Esophagus muscularis mucosa (tissue), 3 donors: ENCODE results near the gene CASD1.

Experiments used
- POLR2A ChIP-seq: fragments of 450-650 bp; IDR thresholded peaks from one replicate; pipeline ENCODE4 v1.6.1; 2017; ENCODE audit warnings: antibody characterized with exemption, moderate library complexity, mild to moderate bottlenecking, low read depth
- TF ChIP-seq, protein P1 (sequence below), 3 experiments: fragments of 200-600 bp in 2 of 3; fragments of 450-650 bp in 1 of 3; sonication (generic) in 2 of 3; IDR thresholded peaks; one replicate each; pipeline ENCODE4 v1.5.1; 2017 to 2019; ENCODE audit warnings: antibody characterized with exemption in 3 of 3, mild to moderate bottlenecking in 2 of 3, moderate library complexity in 1 of 3

GRCh38 chr7:94507462-94507861 lies 2.1 kb upstream of the CASD1 start:
- TF ChIP-seq, protein P1, sequence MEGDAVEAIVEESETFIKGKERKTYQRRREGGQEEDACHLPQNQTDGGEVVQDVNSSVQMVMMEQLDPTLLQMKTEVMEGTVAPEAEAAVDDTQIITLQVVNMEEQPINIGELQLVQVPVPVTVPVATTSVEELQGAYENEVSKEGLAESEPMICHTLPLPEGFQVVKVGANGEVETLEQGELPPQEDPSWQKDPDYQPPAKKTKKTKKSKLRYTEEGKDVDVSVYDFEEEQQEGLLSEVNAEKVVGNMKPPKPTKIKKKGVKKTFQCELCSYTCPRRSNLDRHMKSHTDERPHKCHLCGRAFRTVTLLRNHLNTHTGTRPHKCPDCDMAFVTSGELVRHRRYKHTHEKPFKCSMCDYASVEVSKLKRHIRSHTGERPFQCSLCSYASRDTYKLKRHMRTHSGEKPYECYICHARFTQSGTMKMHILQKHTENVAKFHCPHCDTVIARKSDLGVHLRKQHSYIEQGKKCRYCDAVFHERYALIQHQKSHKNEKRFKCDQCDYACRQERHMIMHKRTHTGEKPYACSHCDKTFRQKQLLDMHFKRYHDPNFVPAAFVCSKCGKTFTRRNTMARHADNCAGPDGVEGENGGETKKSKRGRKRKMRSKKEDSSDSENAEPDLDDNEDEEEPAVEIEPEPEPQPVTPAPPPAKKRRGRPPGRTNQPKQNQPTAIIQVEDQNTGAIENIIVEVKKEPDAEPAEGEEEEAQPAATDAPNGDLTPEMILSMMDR (IDR thresholded peaks at IDR 0.05): no peak
- TF ChIP-seq POLR2A: no peak
